ENCODE measurements around the gene MTMR3.

The MTMR3 gene

GRCh38 chr22:30038219-30038618 lies 155.2 kb downstream of the MTMR3 start:
- no peaks in the 10 kb centered on the region for H3K9me3 ChIP-seq (ENCODE audit: control insufficient read depth, low read length)
- peaks cover 23% of the 10 kb centered on the region for H3K4me1 ChIP-seq (ENCODE audit: control insufficient read depth, insufficient read depth, low read depth, low read length)
- no peaks in the 10 kb centered on the region for H3K27me3 ChIP-seq (ENCODE audit: control insufficient read depth in 1 of 2, insufficient read depth in 1 of 2, low read length in 2 of 2)
- H3K4me2 ChIP-seq (ENCODE audit: low read length, poor library complexity, severe bottlenecking) = no peak overlapping the region
- H4K91ac ChIP-seq (ENCODE audit: low read length) = no peak overlapping the region
- peak overlapping the region; percentile 24 for H3K9ac ChIP-seq (ENCODE audit: low read length)
- H2BK5ac ChIP-seq (ENCODE audit: low read depth, low read length, poor library complexity, severe bottlenecking) = no peak overlapping the region
- no peaks in the 10 kb centered on the region for H3K79me1 ChIP-seq (replicated peaks; ENCODE audit: low read length, poor library complexity, severe bottlenecking)
- no peak overlapping the region for H3K4ac ChIP-seq (ENCODE audit: low read depth in 1 of 2, low read length in 2 of 2)
- no peak overlapping the region for H2BK120ac ChIP-seq (ENCODE audit: low read depth, low read length)
- peak; percentile 32 for DNase-seq
- H3K18ac ChIP-seq (ENCODE audit: low read depth in 1 of 2, low read length in 2 of 2) = no peak overlapping the region
- no peak overlapping the region for H4K8ac ChIP-seq (ENCODE audit: low read length)
- H2AK5ac ChIP-seq (ENCODE audit: low read length, severe bottlenecking) = no peak overlapping the region
- peak overlapping the region; percentile 3 for H3K27ac ChIP-seq (ENCODE audit: low read length, poor library complexity, severe bottlenecking)
- H2BK15ac ChIP-seq (ENCODE audit: low read depth, poor library complexity, severe bottlenecking) = no peak overlapping the region
- no peak overlapping the region for H2AFZ ChIP-seq (ENCODE audit: low read depth, low read length)
- no peak overlapping the region for H3K14ac ChIP-seq (ENCODE audit: low read length in 2 of 2)
- 79% methylated on average over 3 of the region's 3 CpGs for WGBS
- H3K36me3 ChIP-seq (ENCODE audit: control insufficient read depth in 1 of 2, insufficient read depth in 2 of 2, low read depth in 1 of 2, low read length in 2 of 2) = peaks cover 0 to 10% of the 10 kb centered on the region in 2 experiments
- no peak overlapping the region for H3K4me3 ChIP-seq (ENCODE audit: insufficient read depth in 1 of 2, low read depth in 1 of 2, low read length in 2 of 2)
- H2BK12ac ChIP-seq (ENCODE audit: low read length in 2 of 2) = no peak overlapping the region
- H3K23ac ChIP-seq (ENCODE audit: low read length in 2 of 2) = no peak overlapping the region

DNA sequence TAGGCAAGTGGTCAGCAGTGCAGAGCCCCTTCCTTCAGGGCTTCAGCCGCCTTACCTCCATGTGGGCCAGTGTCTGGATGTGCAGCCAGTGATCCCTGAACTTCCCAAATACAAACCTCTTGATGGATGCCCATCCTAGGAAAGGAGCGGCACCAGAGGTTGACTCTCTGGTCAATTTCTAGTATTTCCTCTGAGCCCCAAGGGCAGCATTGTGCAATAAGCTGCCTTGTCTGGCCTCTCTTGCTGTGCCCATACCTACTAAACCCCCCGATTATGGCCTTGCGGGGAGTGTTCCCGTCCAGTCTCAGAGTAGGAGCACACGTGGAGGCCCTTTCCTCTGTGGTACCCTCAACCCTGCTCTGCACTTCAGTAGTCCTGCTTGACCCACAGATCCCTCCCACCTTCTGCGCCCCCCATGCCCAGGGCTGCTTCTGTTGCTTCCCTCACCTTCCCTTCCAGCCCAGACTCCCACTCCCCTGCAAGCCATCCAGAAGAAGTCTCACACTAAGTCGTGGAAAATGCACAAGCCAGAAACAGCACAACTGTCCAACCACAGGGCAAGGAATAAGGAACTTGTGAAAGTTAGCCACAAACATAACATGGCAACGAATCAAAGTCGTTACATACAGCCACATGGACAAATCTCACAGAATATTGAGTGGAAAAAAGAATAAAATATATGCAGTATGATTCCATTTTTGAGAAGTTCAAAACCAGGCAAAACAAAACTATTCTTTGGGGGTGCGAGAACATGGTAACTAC lies 157.7 kb downstream of the MTMR3 start:
- no peaks in the 10 kb centered on the region for H3K9me3 ChIP-seq (ENCODE audit: control insufficient read depth, low read length)
- no peak overlapping the region for H2BK5ac ChIP-seq (ENCODE audit: low read depth, low read length, poor library complexity, severe bottlenecking)
- no peak overlapping the region for H3K14ac ChIP-seq (ENCODE audit: low read length in 2 of 2)
- H3K27ac ChIP-seq (ENCODE audit: low read length, poor library complexity, severe bottlenecking) = no peak overlapping the region
- no peaks in the 10 kb centered on the region for H3K27me3 ChIP-seq (ENCODE audit: control insufficient read depth in 1 of 2, insufficient read depth in 1 of 2, low read length in 2 of 2)
- no peak overlapping the region for H3K4me3 ChIP-seq (ENCODE audit: insufficient read depth in 1 of 2, low read depth in 1 of 2, low read length in 2 of 2)
- H3K4ac ChIP-seq (ENCODE audit: low read depth in 1 of 2, low read length in 2 of 2) = no peak overlapping the region
- no peak for DNase-seq
- H2BK120ac ChIP-seq (ENCODE audit: low read depth, low read length) = no peak overlapping the region
- H3K9ac ChIP-seq (ENCODE audit: low read length) = no peak overlapping the region
- H3K79me1 ChIP-seq (replicated peaks; ENCODE audit: low read length, poor library complexity, severe bottlenecking) = no peaks in the 10 kb centered on the region
- H2BK15ac ChIP-seq (ENCODE audit: low read depth, poor library complexity, severe bottlenecking) = no peak overlapping the region
- no peak overlapping the region for H2AFZ ChIP-seq (ENCODE audit: low read depth, low read length)
- H3K18ac ChIP-seq (ENCODE audit: low read depth in 1 of 2, low read length in 2 of 2) = no peak overlapping the region
- no peak overlapping the region for H3K4me2 ChIP-seq (ENCODE audit: low read length, poor library complexity, severe bottlenecking)
- peaks cover 25% of the 10 kb centered on the region for H3K4me1 ChIP-seq (ENCODE audit: control insufficient read depth, insufficient read depth, low read depth, low read length)
- no peak overlapping the region for H2BK12ac ChIP-seq (ENCODE audit: low read length in 2 of 2)
- no peak overlapping the region for H4K8ac ChIP-seq (ENCODE audit: low read length)
- 93% methylated on average over 9 of the region's 11 CpGs for WGBS
- peaks cover 0 to 4% of the 10 kb centered on the region in 2 experiments for H3K36me3 ChIP-seq (ENCODE audit: control insufficient read depth in 1 of 2, insufficient read depth in 2 of 2, low read depth in 1 of 2, low read length in 2 of 2)
- H2AK5ac ChIP-seq (ENCODE audit: low read length, severe bottlenecking) = peak overlapping the region; percentile 66
- H4K91ac ChIP-seq (ENCODE audit: low read length) = no peak overlapping the region
- H3K23ac ChIP-seq (ENCODE audit: low read length in 2 of 2) = no peak overlapping the region

DNA sequence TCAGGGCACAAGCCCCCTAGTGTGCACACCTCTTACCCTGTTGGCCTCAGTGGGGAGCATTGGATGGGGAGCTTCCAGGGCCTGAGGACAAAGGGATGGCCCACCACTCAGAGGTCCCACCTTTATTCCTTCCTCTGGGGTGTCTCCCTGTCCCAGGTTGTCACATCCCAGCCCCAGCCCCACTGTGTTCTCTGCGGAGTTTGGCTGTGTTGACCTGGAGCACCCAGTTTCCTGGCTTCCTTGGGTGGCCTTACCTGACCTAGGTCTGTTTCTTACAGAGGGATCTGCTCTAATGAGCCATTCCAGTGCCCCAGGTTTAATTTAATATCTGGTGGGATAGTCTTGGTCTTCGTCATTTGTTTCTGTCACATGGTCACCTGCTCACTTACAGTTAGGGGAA lies 158.5 kb downstream of the MTMR3 start:
- H2AK5ac ChIP-seq (ENCODE audit: low read length, severe bottlenecking) = no peak overlapping the region
- H3K36me3 ChIP-seq (ENCODE audit: control insufficient read depth in 1 of 2, insufficient read depth in 2 of 2, low read depth in 1 of 2, low read length in 2 of 2) = no peaks in the 10 kb centered on the region
- no peak overlapping the region for H3K14ac ChIP-seq (ENCODE audit: low read length in 2 of 2)
- DNase-seq = no peak
- H3K27me3 ChIP-seq (ENCODE audit: control insufficient read depth in 1 of 2, insufficient read depth in 1 of 2, low read length in 2 of 2) = no peaks in the 10 kb centered on the region
- H3K4me2 ChIP-seq (ENCODE audit: low read length, poor library complexity, severe bottlenecking) = no peak overlapping the region
- no peak overlapping the region for H2AFZ ChIP-seq (ENCODE audit: low read depth, low read length)
- H4K91ac ChIP-seq (ENCODE audit: low read length) = no peak overlapping the region
- H3K23ac ChIP-seq (ENCODE audit: low read length in 2 of 2) = peak overlapping the region in 1 of 2 experiments; percentile 14
- no peak overlapping the region for H2BK15ac ChIP-seq (ENCODE audit: low read depth, poor library complexity, severe bottlenecking)
- no peak overlapping the region for H3K4ac ChIP-seq (ENCODE audit: low read depth in 1 of 2, low read length in 2 of 2)
- no peak overlapping the region for H2BK12ac ChIP-seq (ENCODE audit: low read length in 2 of 2)
- H3K18ac ChIP-seq (ENCODE audit: low read depth in 1 of 2, low read length in 2 of 2) = no peak overlapping the region
- no peak overlapping the region for H2BK120ac ChIP-seq (ENCODE audit: low read depth, low read length)
- no peaks in the 10 kb centered on the region for H3K79me1 ChIP-seq (replicated peaks; ENCODE audit: low read length, poor library complexity, severe bottlenecking)
- no peak overlapping the region for H3K27ac ChIP-seq (ENCODE audit: low read length, poor library complexity, severe bottlenecking)
- peaks cover 25% of the 10 kb centered on the region for H3K4me1 ChIP-seq (ENCODE audit: control insufficient read depth, insufficient read depth, low read depth, low read length)
- H3K9me3 ChIP-seq (ENCODE audit: control insufficient read depth, low read length) = no peaks in the 10 kb centered on the region
- no peak overlapping the region for H3K4me3 ChIP-seq (ENCODE audit: insufficient read depth in 1 of 2, low read depth in 1 of 2, low read length in 2 of 2)
- WGBS = 93% methylated on average over 2 of the region's 2 CpGs
- H2BK5ac ChIP-seq (ENCODE audit: low read depth, low read length, poor library complexity, severe bottlenecking) = no peak overlapping the region
- no peak overlapping the region for H3K9ac ChIP-seq (ENCODE audit: low read length)
- no peak overlapping the region for H4K8ac ChIP-seq (ENCODE audit: low read length)

GRCh38 chr22:30041881-30042280 lies 158.9 kb downstream of the MTMR3 start:
- no peak overlapping the region for H2BK120ac ChIP-seq (ENCODE audit: low read depth, low read length)
- no peak overlapping the region for H4K91ac ChIP-seq (ENCODE audit: low read length)
- H3K36me3 ChIP-seq (ENCODE audit: control insufficient read depth in 1 of 2, insufficient read depth in 2 of 2, low read depth in 1 of 2, low read length in 2 of 2) = no peaks in the 10 kb centered on the region
- no peak overlapping the region for H3K23ac ChIP-seq (ENCODE audit: low read length in 2 of 2)
- H2BK15ac ChIP-seq (ENCODE audit: low read depth, poor library complexity, severe bottlenecking) = no peak overlapping the region
- H3K14ac ChIP-seq (ENCODE audit: low read length in 2 of 2) = no peak overlapping the region
- no peak overlapping the region for H2BK12ac ChIP-seq (ENCODE audit: low read length in 2 of 2)
- H3K4me1 ChIP-seq (ENCODE audit: control insufficient read depth, insufficient read depth, low read depth, low read length) = peaks cover 23% of the 10 kb centered on the region
- no peak overlapping the region for H2BK5ac ChIP-seq (ENCODE audit: low read depth, low read length, poor library complexity, severe bottlenecking)
- H2AK5ac ChIP-seq (ENCODE audit: low read length, severe bottlenecking) = no peak overlapping the region
- no peak overlapping the region for H3K4me3 ChIP-seq (ENCODE audit: insufficient read depth in 1 of 2, low read depth in 1 of 2, low read length in 2 of 2)
- H3K27me3 ChIP-seq (ENCODE audit: control insufficient read depth in 1 of 2, insufficient read depth in 1 of 2, low read length in 2 of 2) = no peaks in the 10 kb centered on the region
- H4K8ac ChIP-seq (ENCODE audit: low read length) = no peak overlapping the region
- H3K79me1 ChIP-seq (replicated peaks; ENCODE audit: low read length, poor library complexity, severe bottlenecking) = no peaks in the 10 kb centered on the region
- H3K9me3 ChIP-seq (ENCODE audit: control insufficient read depth, low read length) = no peaks in the 10 kb centered on the region
- H2AFZ ChIP-seq (ENCODE audit: low read depth, low read length) = no peak overlapping the region
- 60% methylated on average over 1 of the region's 2 CpGs for WGBS
- no peak for DNase-seq
- no peak overlapping the region for H3K18ac ChIP-seq (ENCODE audit: low read depth in 1 of 2, low read length in 2 of 2)
- no peak overlapping the region for H3K4me2 ChIP-seq (ENCODE audit: low read length, poor library complexity, severe bottlenecking)
- no peak overlapping the region for H3K27ac ChIP-seq (ENCODE audit: low read length, poor library complexity, severe bottlenecking)
- no peak overlapping the region for H3K4ac ChIP-seq (ENCODE audit: low read depth in 1 of 2, low read length in 2 of 2)
- H3K9ac ChIP-seq (ENCODE audit: low read length) = no peak overlapping the region

All from mesenchymal stem cell (in vitro differentiated cells and primary cell).